Muscle of leg (tissue), 11 donors: Measurements from ENCODE around the gene RBFA. TPM values are rescaled to one million over a fixed set of nuclear protein-coding genes. Genes with fewer than 3 reads are reported as not detected.

Experiments used
- DNase-seq: peaks from one replicate; pipeline ENCODE4 v3.0.0; 2013
- H3K27ac ChIP-seq: one replicate; pipeline ENCODE4 v1.5.1; 2013; ENCODE audit warnings: mild to moderate bottlenecking, low read length, control low read depth
- H3K27me3 ChIP-seq: one replicate; pipeline ENCODE4 v1.6.1; 2013; ENCODE audit warnings: low read length; ENCODE audit not compliant: control insufficient read depth, insufficient read depth
- H3K36me3 ChIP-seq: one replicate; pipeline ENCODE4 v1.6.1; 2013; ENCODE audit warnings: low read length; ENCODE audit not compliant: control insufficient read depth, insufficient read depth
- H3K4me1 ChIP-seq: one replicate; pipeline ENCODE4 v1.6.1; 2013; ENCODE audit warnings: low read length; ENCODE audit not compliant: control insufficient read depth, insufficient read depth
- H3K4me3 ChIP-seq: one replicate; pipeline ENCODE4 v1.5.1; 2013; ENCODE audit warnings: low read length, control low read depth
- H3K9me3 ChIP-seq: replicated peaks from 2 replicates; pipeline ENCODE4 v1.6.1; 2013; ENCODE audit warnings: low read depth, low read length; ENCODE audit not compliant: control insufficient read depth
- WGBS: methylation state at CpG from one replicate; pipeline ENCODE4 v1.1.5; 2013; ENCODE audit warnings: missing lambda C conversion rate; ENCODE audit not compliant: insufficient coverage; 5-methylcytosine and 5-hydroxymethylcytosine counted together
- polyA plus RNA-seq, 8 donors: library from polyadenylated mRNA; unstranded; fragments of 120-200 nt; gene quantifications; one replicate each; pipeline versions ENCODE4 v1.2.1 to v1.2.3, GENCODE V29; 2013; ENCODE audit warnings: inconsistent platforms in 1 of 8, low replicate concordance in 1 of 8; ENCODE audit not compliant: insufficient read length in 8 of 8, insufficient read depth in 1 of 8
- total RNA-seq: library from RNA; stranded (reverse); fragments of 120-200 nt; gene quantifications from one replicate; pipeline ENCODE4 v1.2.4, GENCODE V29; 2013

The RBFA gene
- total and polyA plus RNA-seq, 9 donors, result 21.4 to 33.2 (median 26.8) TPM

DNA sequence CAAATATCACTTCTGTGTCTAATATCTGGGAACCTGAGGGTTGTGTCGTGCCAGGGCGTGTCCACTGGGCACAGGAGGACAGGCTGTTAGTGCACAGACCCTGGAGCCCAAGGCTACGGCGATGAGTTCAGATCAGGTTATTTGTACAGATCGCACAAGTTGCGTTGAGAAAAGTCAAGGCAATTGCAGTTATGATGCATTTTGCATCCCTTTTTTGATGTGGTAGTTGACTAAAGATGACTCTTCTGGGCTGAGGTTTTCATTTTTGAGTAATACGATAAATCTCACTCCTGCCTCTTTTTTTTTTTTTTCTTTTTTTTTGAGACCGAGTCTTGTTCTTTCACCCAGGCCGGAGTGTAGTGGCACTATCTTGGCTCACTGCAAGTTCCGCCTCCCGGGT, 7.2 kb downstream of the RBFA start:
- H3K27me3 ChIP-seq, result no peaks in the 10 kb centered on the region
- peaks cover 58% of the 10 kb centered on the region for H3K36me3 ChIP-seq
- H3K4me3 ChIP-seq, result no peak overlapping the region
- 98% methylated on average over 6 of the region's 11 CpGs for WGBS
- peaks cover 14% of the 10 kb centered on the region for H3K4me1 ChIP-seq
- H3K9me3 ChIP-seq, result no peaks in the 10 kb centered on the region
- no peak for DNase-seq
- no peak overlapping the region for H3K27ac ChIP-seq

- Histone ChIP-seq H3K4me1 (peaks cover 19% of the 10 kb centered on the region), H3K9me3 (no peaks in the 10 kb centered on the region), H3K27ac (no peak overlapping the region), H3K27me3 (no peaks in the 10 kb centered on the region), H3K4me3 (no peak overlapping the region), H3K36me3 (peaks cover 65% of the 10 kb centered on the region)
- no CpG with 5 or more reads among the region's 4 CpGs for WGBS
- DNase-seq, result no peak
Measured at GRCh38 chr18:80042785-80043184, 8.6 kb downstream of the RBFA start.

- WGBS, result 90% methylated on average over 11 of the region's 11 CpGs
- Histone ChIP-seq H3K27ac (no peak overlapping the region), H3K4me1 (peaks cover 15% of the 10 kb centered on the region), H3K36me3 (peaks cover 69% of the 10 kb centered on the region), H3K9me3 (no peaks in the 10 kb centered on the region), H3K4me3 (no peak overlapping the region), H3K27me3 (no peaks in the 10 kb centered on the region)
- no peak for DNase-seq
Measured at GRCh38 chr18:80044072-80044471, 9.8 kb downstream of the RBFA start.

GRCh38 chr18:80046011-80046410, 11.8 kb downstream of the RBFA start:
- Histone ChIP-seq H3K9me3 (peaks cover 2% of the 10 kb centered on the region), H3K4me3 (no peak overlapping the region), H3K27me3 (no peaks in the 10 kb centered on the region), H3K36me3 (peaks cover 76% of the 10 kb centered on the region), H3K27ac (no peak overlapping the region), H3K4me1 (peaks cover 15% of the 10 kb centered on the region)
- 93% methylated on average over 5 of the region's 8 CpGs for WGBS
- no peak for DNase-seq

GRCh38 chr18:80046431-80046830, 12.2 kb downstream of the RBFA start:
- no peak overlapping the region for H3K4me3 ChIP-seq
- peaks cover 5% of the 10 kb centered on the region for H3K9me3 ChIP-seq
- WGBS, result 93% methylated on average over 16 of the region's 16 CpGs
- peaks cover 78% of the 10 kb centered on the region for H3K36me3 ChIP-seq
- H3K27ac ChIP-seq, result no peak overlapping the region
- no peak for DNase-seq
- H3K27me3 ChIP-seq, result no peaks in the 10 kb centered on the region
- peaks cover 15% of the 10 kb centered on the region for H3K4me1 ChIP-seq

GRCh38 chr18:80046961-80047541, 12.8 kb downstream of the RBFA start:
- no peak overlapping the region for H3K27ac ChIP-seq
- no peak overlapping the region for H3K4me3 ChIP-seq
- peaks cover 6% of the 10 kb centered on the region for H3K9me3 ChIP-seq
- H3K27me3 ChIP-seq, result no peaks in the 10 kb centered on the region
- DNase-seq, result peak; percentile 50
- H3K36me3 ChIP-seq, result peaks cover 80% of the 10 kb centered on the region
- WGBS, result 73% methylated on average over 10 of the region's 10 CpGs
- peaks cover 15% of the 10 kb centered on the region for H3K4me1 ChIP-seq

DNA sequence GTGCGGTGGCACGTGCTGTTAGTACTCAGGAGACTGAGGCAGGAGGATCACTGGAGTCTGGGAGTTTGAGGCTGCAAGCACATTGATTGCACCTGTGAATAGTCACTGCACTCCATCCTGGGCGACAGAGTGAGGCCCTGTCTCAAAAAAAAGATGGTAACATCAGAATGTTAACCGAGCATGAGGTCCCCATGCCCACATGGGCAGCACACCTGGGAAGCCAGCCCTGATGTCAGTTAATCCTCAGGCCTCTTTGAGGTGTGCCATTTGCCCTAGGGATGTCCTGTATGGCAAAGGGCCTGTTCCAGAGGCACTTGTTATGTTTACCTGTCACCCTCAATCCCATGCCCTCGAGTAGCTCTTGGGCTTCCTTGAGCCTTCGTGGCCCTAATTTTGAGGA, 16.6 kb downstream of the RBFA start:
- Histone ChIP-seq H3K4me1 (peaks cover 4% of the 10 kb centered on the region), H3K36me3 (peaks cover 50% of the 10 kb centered on the region), H3K4me3 (no peak overlapping the region), H3K27ac (no peak overlapping the region), H3K27me3 (no peaks in the 10 kb centered on the region), H3K9me3 (peaks cover 19% of the 10 kb centered on the region)
- 97% methylated on average over 4 of the region's 6 CpGs for WGBS
- DNase-seq, result no peak

DNA sequence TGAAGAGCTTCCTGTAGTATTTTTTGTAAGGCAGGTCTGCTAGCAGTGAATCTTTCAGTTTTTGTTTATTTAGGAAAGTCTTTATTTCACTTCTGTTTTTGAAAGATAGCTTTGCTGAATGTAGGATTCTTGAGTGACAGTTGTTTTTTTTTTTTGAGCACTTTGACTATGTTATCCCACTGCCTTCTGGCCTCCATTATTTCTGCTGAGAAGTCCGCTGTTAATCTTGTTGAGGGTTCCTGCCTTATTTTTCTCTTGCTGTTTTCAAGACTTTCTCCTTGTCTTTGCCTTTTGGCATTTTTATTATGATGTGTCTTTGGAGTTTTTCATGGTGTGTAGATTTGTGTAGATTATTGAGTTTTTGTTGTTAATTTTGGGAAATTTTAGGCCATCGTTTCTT, 21.9 kb downstream of the RBFA start:
- H3K9me3 ChIP-seq, result peaks cover 41% of the 10 kb centered on the region
- H3K4me3 ChIP-seq, result no peak overlapping the region
- H3K27me3 ChIP-seq, result no peaks in the 10 kb centered on the region
- H3K4me1 ChIP-seq, result no peaks in the 10 kb centered on the region
- peaks cover 4% of the 10 kb centered on the region for H3K36me3 ChIP-seq
- no peak overlapping the region for H3K27ac ChIP-seq
- WGBS, result no CpG with 5 or more reads among the region's 2 CpGs
- DNase-seq, result no peak

DNA sequence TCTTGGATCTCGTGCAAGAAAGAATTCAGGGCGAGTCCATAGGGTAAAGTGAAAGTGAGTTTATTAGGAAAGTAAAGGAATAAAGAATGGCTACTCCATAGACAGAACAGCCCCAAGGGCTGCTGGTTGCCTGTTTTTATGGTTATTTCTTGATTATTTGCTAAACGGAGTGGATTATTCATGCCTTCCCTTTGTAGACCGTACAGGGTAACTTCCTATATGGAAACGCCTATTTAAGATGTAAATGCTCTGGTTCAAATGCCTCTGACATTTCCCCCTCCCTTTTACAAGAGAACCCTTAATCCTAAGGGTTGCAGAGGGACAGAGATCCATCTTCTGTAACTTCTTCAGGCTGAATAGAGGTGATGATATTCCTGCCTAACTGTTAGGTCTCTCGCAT, 25.7 kb downstream of the RBFA start:
- WGBS, result 69% methylated on average over 3 of the region's 6 CpGs
- Histone ChIP-seq H3K4me3 (no peak overlapping the region), H3K36me3 (no peaks in the 10 kb centered on the region), H3K9me3 (peaks cover 28% of the 10 kb centered on the region), H3K27ac (no peak overlapping the region), H3K27me3 (no peaks in the 10 kb centered on the region), H3K4me1 (no peaks in the 10 kb centered on the region)
- DNase-seq, result no peak

DNA sequence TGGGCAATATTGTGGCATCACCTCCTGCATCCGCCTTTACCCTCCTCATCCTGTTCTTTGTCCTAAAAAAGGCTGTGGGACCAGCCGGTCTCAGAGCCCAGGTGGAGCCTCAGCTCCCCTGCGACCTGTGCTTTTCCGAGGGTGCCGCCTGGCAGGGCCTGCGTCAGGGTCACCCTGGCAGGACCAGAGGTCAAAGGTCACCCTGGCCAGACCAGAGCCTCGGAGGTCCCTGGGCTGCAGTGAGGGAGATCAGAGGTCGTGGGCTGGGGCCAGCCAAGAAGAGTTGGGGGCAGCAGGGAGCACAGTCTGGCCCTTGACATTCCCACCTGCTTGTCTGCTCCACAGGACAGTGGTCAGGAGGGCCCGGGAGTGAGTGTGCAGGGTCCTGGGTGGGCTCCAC, 31.5 kb downstream of the RBFA start:
- peaks cover 3% of the 10 kb centered on the region for H3K9me3 ChIP-seq
- no peak for DNase-seq
- H3K27ac ChIP-seq, result no peak overlapping the region
- no peak overlapping the region for H3K4me3 ChIP-seq
- 71% methylated on average over 8 of the region's 9 CpGs for WGBS
- H3K4me1 ChIP-seq, result no peaks in the 10 kb centered on the region
- no peaks in the 10 kb centered on the region for H3K27me3 ChIP-seq
- H3K36me3 ChIP-seq, result no peaks in the 10 kb centered on the region

DNA sequence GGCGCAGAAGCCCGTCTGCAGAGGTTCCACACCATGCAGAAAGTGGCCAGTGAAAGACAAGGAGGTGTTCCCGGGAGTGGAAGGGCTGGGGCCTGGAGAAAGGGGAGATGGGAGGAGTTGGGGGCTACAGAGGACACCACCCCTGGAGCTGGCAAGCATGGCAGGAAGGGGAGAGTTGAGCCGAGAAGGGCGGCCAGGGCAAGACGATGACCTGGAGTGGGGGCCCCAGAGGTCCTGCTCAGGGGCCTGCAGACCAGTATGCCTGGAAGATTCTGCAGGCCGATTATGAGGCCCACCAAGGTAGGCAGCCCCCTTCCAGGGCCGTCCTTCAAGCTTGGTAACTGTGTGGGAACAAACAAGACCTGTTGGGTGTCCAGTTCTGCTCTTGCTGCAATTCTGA, 33.1 kb downstream of the RBFA start:
- Histone ChIP-seq H3K4me1 (no peaks in the 10 kb centered on the region), H3K27me3 (no peaks in the 10 kb centered on the region), H3K9me3 (no peaks in the 10 kb centered on the region), H3K27ac (no peak overlapping the region), H3K36me3 (no peaks in the 10 kb centered on the region), H3K4me3 (no peak overlapping the region)
- DNase-seq, result no peak
- WGBS, result 88% methylated on average over 6 of the region's 8 CpGs
